Caco-2 (cell line): Measurements from ENCODE around the gene CHERP. TPM values are rescaled to one million over a fixed set of nuclear protein-coding genes. Genes with fewer than 3 reads are reported as not detected.

Experiments
- Bru-seq: library from RNA; stranded (reverse); fragments of 400-500 nt; gene quantifications from one replicate; lab custom pipeline; 2021; lab: Mats Ljungman, UMichigan
- BruChase-seq, 2 experiments: library from RNA; stranded (reverse); fragments of 400-500 nt; gene quantifications; one replicate each; lab custom pipeline; 2021; lab: Mats Ljungman, UMichigan
- BruUV-seq: library from RNA; stranded (reverse); fragments of 400-500 nt; replicated peaks from 2 replicates; lab custom pipeline; 2021; lab: Mats Ljungman, UMichigan
- CTCF ChIA-PET: fragments of 300-600 bp; sonication (Branson Sonifier 250); formaldehyde crosslinking; loops from one replicate; lab custom pipeline; 2022; ENCODE audit warnings: antibody characterized with exemption; lab: Charles Lee
- POLR2A ChIA-PET: fragments of 300-600 bp; sonication (Branson Sonifier 250); formaldehyde crosslinking; loops from one replicate; lab custom pipeline; 2022; ENCODE audit warnings: antibody characterized with exemption; lab: Charles Lee
- DNase-seq, 2 experiments: peaks; one replicate each; pipeline versions ENCODE4 v3.0.0 to v3.0.0-alpha.2; 2020 to 2022
- H3K27me3 ChIP-seq: replicated peaks from 2 replicates; pipeline ENCODE4 v1.6.0; 2011; ENCODE audit warnings: low read length; ENCODE audit not compliant: control insufficient read depth, insufficient read depth
- H3K36me3 ChIP-seq: 2 replicates; pipeline ENCODE4 v1.5.1; 2011; ENCODE audit warnings: low read length; ENCODE audit not compliant: control insufficient read depth, insufficient read depth
- H3K4me1 ChIP-seq: fragments of 250-450 bp; sonication (Bioruptor Pico); 2 replicates; pipeline ENCODE4 v1.5.1; 2020; ENCODE audit warnings: mild to moderate bottlenecking
- H3K4me3 ChIP-seq: 2 replicates; pipeline ENCODE4 v1.5.1; 2011; ENCODE audit warnings: low read depth, mild to moderate bottlenecking, control low read depth, low read length
- H3K9me3 ChIP-seq: fragments of 250-450 bp; sonication (Bioruptor Pico); 2 replicates; pipeline ENCODE4 v1.5.1; 2020; ENCODE audit warnings: mild to moderate bottlenecking, moderate library complexity
- H3K27ac Mint-ChIP-seq: one replicate; pipeline ENCODE4 v1.8.0; 2022; ENCODE audit warnings: mixed read lengths; ENCODE audit not compliant: unreplicated experiment
- H3K27me3 Mint-ChIP-seq: one replicate; pipeline ENCODE4 v1.8.0; 2022; ENCODE audit warnings: mixed read lengths; ENCODE audit not compliant: insufficient read depth, unreplicated experiment
- H3K36me3 Mint-ChIP-seq: one replicate; pipeline ENCODE4 v1.8.0; 2022; ENCODE audit warnings: mild to moderate bottlenecking, mixed read lengths; ENCODE audit not compliant: insufficient read depth, unreplicated experiment
- H3K4me1 Mint-ChIP-seq: one replicate; pipeline ENCODE4 v1.8.0; 2022; ENCODE audit warnings: low read depth, mixed read lengths; ENCODE audit not compliant: unreplicated experiment
- H3K4me3 Mint-ChIP-seq: one replicate; pipeline ENCODE4 v1.8.0; 2022; ENCODE audit warnings: mild to moderate bottlenecking, moderate library complexity, mixed read lengths; ENCODE audit not compliant: unreplicated experiment
- H3K9me3 Mint-ChIP-seq: one replicate; pipeline ENCODE4 v1.8.0; 2022; ENCODE audit warnings: mixed read lengths; ENCODE audit not compliant: unreplicated experiment
- CTCF ChIP-seq, 2 experiments: fragments of 200-600 bp in 1 of 2; IDR thresholded peaks; 1 replicate in 1 of 2; 2 replicates in 1 of 2; pipeline versions ENCODE4 v1.5.1 to v1.8.0; 2011 to 2022; ENCODE audit warnings: antibody characterized with exemption in 1 of 2, control low read depth in 1 of 2, inconsistent platforms in 1 of 2, low read depth in 1 of 2, low read length in 1 of 2, mild to moderate bottlenecking in 1 of 2, moderate library complexity in 1 of 2; ENCODE audit not compliant: insufficient read depth in 1 of 2, severe bottlenecking in 1 of 2, unreplicated experiment in 1 of 2
- intact Hi-C: fragments of 100-400 bp; cut with micrococcal nuclease; formaldehyde crosslinking; loops from one replicate; pipeline ENCODE4 v1.10.0; 2022; ENCODE audit not compliant: unreplicated experiment
- long read RNA-seq: library from polyadenylated mRNA; stranded (forward); transcript quantifications from one replicate; pipeline ENCODE4 v2.0.0, GENCODE V29; 2022
- total RNA-seq: library from RNA; stranded (reverse); gene quantifications from 2 replicates; pipeline ENCODE4 v1.2.3, GENCODE V29; 2022

The CHERP gene
- 66.1 and 78.6 TPM in 2 replicates for total RNA-seq
- Bru-seq, nascent RNA = percentile 78 among the genes with signal in this experiment
- percentile 97 among the genes with signal in this experiment for BruChase-seq, experiment 1, labeled RNA remaining after a 2-hour chase
- percentile 97 among the genes with signal in this experiment for BruChase-seq, experiment 2, labeled RNA remaining after a 6-hour chase
- long read RNA-seq, full-length matches to known transcripts = 43 of 120 reads
- long read RNA-seq, partial matches to known transcripts = 66 of 120 reads
- long read RNA-seq, other reads (novel, unspliced or antisense) = 11 of 120 reads

GRCh38 chr19:16542045-16542909 is at the start of gene CHERP:
TSS of gene CHERP (minus strand) at chr19:16542437. CDS start at chr19:16542378, 59 bp downstream.
- intact Hi-C loops = no loop called here
- no peaks in the 10 kb centered on the region for H3K4me1 Mint-ChIP-seq
- no peaks in the 10 kb centered on the region for H3K9me3 ChIP-seq
- H3K36me3 Mint-ChIP-seq = peaks cover 46% of the 10 kb centered on the region
- H3K27ac Mint-ChIP-seq = peak within 1 kb of the TSS; percentile 85
- peak within 1 kb of the TSS; percentile 78 for H3K4me3 Mint-ChIP-seq
- H3K27me3 ChIP-seq = no peaks in the 10 kb centered on the region
- peak; percentile 91 for DNase-seq
- no TSS peak for BruUV-seq
- POLR2A ChIA-PET = interaction anchor here (0.6 kb wide), 1 partner anchor 44 kb away, joined by 3 read pairs; no protein-coding TSS in a partner anchor
- H3K36me3 ChIP-seq = peaks cover 2% of the 10 kb centered on the region; the same call in 1 of the 2 replicates
- TF ChIP-seq CTCF (IDR thresholded peaks at IDR 0.05; ENCODE audit: insufficient read depth in 1 of 2, low read depth in 1 of 2, low read length in 1 of 2, severe bottlenecking in 1 of 2, unreplicated experiment in 1 of 2) = no peak
- CTCF ChIA-PET = no interaction called here
- no peaks in the 10 kb centered on the region for H3K27me3 Mint-ChIP-seq
- H3K4me1 ChIP-seq = 0 out of 2 replicates have a peak, but pooled peaks cover 6% of the 10 kb centered on the region
- peak within 1 kb of the TSS; percentile 94 for H3K4me3 ChIP-seq
- H3K9me3 Mint-ChIP-seq = no peaks in the 10 kb centered on the region

GRCh38 chr19:16590876-16591802 is 48.9 kb upstream of the CHERP start:
- Histone ChIP-seq H3K4me3 (no peak overlapping the region), H3K9me3 (no peaks in the 10 kb centered on the region), H3K36me3 (no peaks in the 10 kb centered on the region), H3K27me3 (no peaks in the 10 kb centered on the region), H3K4me1 (no peaks in the 10 kb centered on the region)
- TF ChIP-seq CTCF (IDR thresholded peaks at IDR 0.05; ENCODE audit: insufficient read depth in 1 of 2, low read depth in 1 of 2, low read length in 1 of 2, severe bottlenecking in 1 of 2, unreplicated experiment in 1 of 2) = no peak
- no peak for DNase-seq
- no peak overlapping the region for H3K27ac Mint-ChIP-seq
- H3K27me3 Mint-ChIP-seq = no peaks in the 10 kb centered on the region
- no TSS peak for BruUV-seq
- no peaks in the 10 kb centered on the region for H3K9me3 Mint-ChIP-seq
- CTCF ChIA-PET = no interaction called here
- H3K4me3 Mint-ChIP-seq = no peak overlapping the region
- intact Hi-C loops = no loop called here
- no peaks in the 10 kb centered on the region for H3K36me3 Mint-ChIP-seq
- POLR2A ChIA-PET = interaction anchor here (0.5 kb wide), 1 partner anchor 742 kb away, joined by 4 read pairs; no protein-coding TSS in a partner anchor
- no peaks in the 10 kb centered on the region for H3K4me1 Mint-ChIP-seq
